MG63 (cell line): ENCODE data around the gene TUBE1. TPM values are rescaled to one million over a fixed set of nuclear protein-coding genes. Genes with fewer than 3 reads are reported as not detected.
A peak's percentile ranks its signal among the peaks of the same experiment; 100 is the strongest.

Experiments
- DNase-seq: peaks from one replicate; pipeline ENCODE4 v3.0.0-alpha.2; 2020
- H3K27me3 ChIP-seq: fragments of 250-450 bp; sonication (Bioruptor Pico); 2 replicates; pipeline ENCODE4 v1.5.1; 2020; ENCODE audit warnings: mild to moderate bottlenecking, moderate library complexity
- H3K36me3 ChIP-seq: fragments of 250-450 bp; sonication (Bioruptor Pico); 2 replicates; pipeline ENCODE4 v1.5.1; 2020; ENCODE audit warnings: mild to moderate bottlenecking, moderate library complexity
- H3K4me3 ChIP-seq: fragments of 250-450 bp; sonication (Bioruptor Pico); 2 replicates; pipeline ENCODE4 v1.5.1; 2020; ENCODE audit warnings: mild to moderate bottlenecking, moderate library complexity
- H3K9me3 ChIP-seq: fragments of 250-450 bp; sonication (Bioruptor Pico); 2 replicates; pipeline ENCODE4 v1.5.1; 2020; ENCODE audit warnings: mild to moderate bottlenecking, moderate library complexity
- total RNA-seq: library from RNA; depleted of rRNA; stranded (reverse); fragments of >200 nt; shearing (Covaris generic); gene quantifications from 2 replicates; pipeline ENCODE4 v1.2.3, GENCODE V29; 2014; ENCODE audit warnings: low replicate concordance

Gene TUBE1
- total RNA-seq, 1 experiment from 2014 or later = 23.5 TPM

- DNase-seq = peak; percentile 86
- Histone ChIP-seq H3K36me3 (no peaks in the 10 kb centered on the region; the same call in 1 of the 2 replicates), H3K27me3 (no peaks in the 10 kb centered on the region), H3K4me3 (peak overlapping the region; percentile 58), H3K9me3 (no peaks in the 10 kb centered on the region)
These were observed 44.0 kb downstream of the TUBE1 start for GRCh38 chr6:112043032-112044007.

- H3K36me3 ChIP-seq = no peaks in the 10 kb centered on the region; the same call in 1 of the 2 replicates
- H3K27me3 ChIP-seq = no peaks in the 10 kb centered on the region
- H3K9me3 ChIP-seq = no peaks in the 10 kb centered on the region
- H3K4me3 ChIP-seq = no peak overlapping the region
- DNase-seq = no peak
These were observed 45.7 kb downstream of the TUBE1 start for GRCh38 chr6:112041535-112041934.

GRCh38 chr6:112040956-112041355 lies 46.3 kb downstream of the TUBE1 start:
- Histone ChIP-seq H3K9me3 (no peaks in the 10 kb centered on the region), H3K36me3 (no peaks in the 10 kb centered on the region; the same call in 1 of the 2 replicates), H3K4me3 (no peak overlapping the region), H3K27me3 (no peaks in the 10 kb centered on the region)
- peak; percentile 29 for DNase-seq

- Histone ChIP-seq H3K4me3 (no peak overlapping the region), H3K36me3 (no peaks in the 10 kb centered on the region; the same call in 1 of the 2 replicates), H3K9me3 (no peaks in the 10 kb centered on the region), H3K27me3 (no peaks in the 10 kb centered on the region)
- no peak for DNase-seq
These were observed 47.9 kb downstream of the TUBE1 start for GRCh38 chr6:112039431-112039770.

- no peak overlapping the region for H3K4me3 ChIP-seq
- DNase-seq = no peak
- H3K36me3 ChIP-seq = no peaks in the 10 kb centered on the region; the same call in 1 of the 2 replicates
- no peaks in the 10 kb centered on the region for H3K9me3 ChIP-seq
- H3K27me3 ChIP-seq = no peaks in the 10 kb centered on the region
These were observed 48.4 kb downstream of the TUBE1 start for GRCh38 chr6:112038756-112039430.

GRCh38 chr6:112038268-112038667 lies 49.0 kb downstream of the TUBE1 start:
- Histone ChIP-seq H3K36me3 (no peaks in the 10 kb centered on the region; the same call in 1 of the 2 replicates), H3K9me3 (no peaks in the 10 kb centered on the region), H3K27me3 (no peaks in the 10 kb centered on the region), H3K4me3 (no peak overlapping the region)
- DNase-seq = no peak

GRCh38 chr6:112037783-112038216 lies 49.5 kb downstream of the TUBE1 start:
- Histone ChIP-seq H3K4me3 (no peak overlapping the region), H3K9me3 (no peaks in the 10 kb centered on the region), H3K27me3 (no peaks in the 10 kb centered on the region)

GRCh38 chr6:112036088-112036637 lies 51.1 kb downstream of the TUBE1 start:
- H3K9me3 ChIP-seq = no peaks in the 10 kb centered on the region
- DNase-seq = no peak
- no peaks in the 10 kb centered on the region for H3K27me3 ChIP-seq
- no peaks in the 10 kb centered on the region for H3K36me3 ChIP-seq
- no peak overlapping the region for H3K4me3 ChIP-seq

More at GRCh38 chr6:112037783-112038216, 49.5 kb downstream of the TUBE1 start:
- no peaks in the 10 kb centered on the region; the same call in 1 of the 2 replicates for H3K36me3 ChIP-seq
- peak; percentile 98 for DNase-seq

- H3K4me3 ChIP-seq = no peak overlapping the region
- no peaks in the 10 kb centered on the region for H3K27me3 ChIP-seq
- H3K9me3 ChIP-seq = no peaks in the 10 kb centered on the region
- DNase-seq = no peak
- H3K36me3 ChIP-seq = no peaks in the 10 kb centered on the region
These were observed 52.7 kb downstream of the TUBE1 start for GRCh38 chr6:112034616-112034995.

GRCh38 chr6:112033791-112034615 lies 53.3 kb downstream of the TUBE1 start:
- DNase-seq = no peak
- Histone ChIP-seq H3K4me3 (no peak overlapping the region), H3K9me3 (no peaks in the 10 kb centered on the region), H3K36me3 (no peaks in the 10 kb centered on the region), H3K27me3 (no peaks in the 10 kb centered on the region)

GRCh38 chr6:112032728-112033127 lies 54.6 kb downstream of the TUBE1 start:
- H3K36me3 ChIP-seq = no peaks in the 10 kb centered on the region
- H3K27me3 ChIP-seq = no peaks in the 10 kb centered on the region
- H3K4me3 ChIP-seq = no peak overlapping the region
- no peaks in the 10 kb centered on the region for H3K9me3 ChIP-seq
- no peak for DNase-seq

GRCh38 chr6:112031960-112032359 lies 55.3 kb downstream of the TUBE1 start:
- H3K9me3 ChIP-seq = no peaks in the 10 kb centered on the region
- no peak overlapping the region for H3K4me3 ChIP-seq
- no peaks in the 10 kb centered on the region for H3K36me3 ChIP-seq
- no peak for DNase-seq
- no peaks in the 10 kb centered on the region for H3K27me3 ChIP-seq

GRCh38 chr6:112030961-112031660 lies 56.2 kb downstream of the TUBE1 start:
- H3K36me3 ChIP-seq = no peaks in the 10 kb centered on the region
- H3K27me3 ChIP-seq = no peaks in the 10 kb centered on the region

GRCh38 chr6:112030206-112030960 lies 56.9 kb downstream of the TUBE1 start:
- H3K4me3 ChIP-seq = no peak overlapping the region
- DNase-seq = no peak
- H3K9me3 ChIP-seq = no peaks in the 10 kb centered on the region
- H3K27me3 ChIP-seq = no peaks in the 10 kb centered on the region
- H3K36me3 ChIP-seq = no peaks in the 10 kb centered on the region

More at GRCh38 chr6:112030961-112031660, 56.2 kb downstream of the TUBE1 start:
- no peak for DNase-seq
- no peaks in the 10 kb centered on the region for H3K9me3 ChIP-seq
- H3K4me3 ChIP-seq = no peak overlapping the region
